H1 (cell line): Measurements from ENCODE around the gene ARHGAP26. TPM values are rescaled to one million over a fixed set of nuclear protein-coding genes. Genes with fewer than 3 reads are reported as not detected.

ENCODE experiments used
- CTCF ChIA-PET: fragments of 300-600 bp; sonication (Branson Sonifier 250); formaldehyde crosslinking; loops from one replicate; lab custom pipeline; 2021; ENCODE audit not compliant: partially characterized antibody; lab: Charles Lee
- POLR2A ChIA-PET: fragments of 300-600 bp; sonication (Branson Sonifier 250); formaldehyde crosslinking; loops from one replicate; lab custom pipeline; 2021; ENCODE audit warnings: inconsistent platforms; ENCODE audit not compliant: partially characterized antibody; lab: Charles Lee
- DNase-seq, 2 experiments: peaks; one replicate each; pipeline versions ENCODE4 v3.0.0 to v3.0.0-alpha.2; 2010 to 2022; ENCODE audit warnings: low spot score in 2 of 2, low read depth in 1 of 2, mixed read lengths in 1 of 2
- FAIRE-seq: peaks from 2 replicates; lab custom pipeline; 2011; peaks lifted over from hg19 to GRCh38; lab: Jason Lieb, UNC
- H2AFZ ChIP-seq: 2 replicates; pipeline ENCODE4 v1.8.1; 2012; ENCODE audit warnings: low read length, inconsistent platforms
- H2AK5ac ChIP-seq: 2 replicates; pipeline ENCODE4 v1.6.1; 2013; ENCODE audit warnings: low read depth, low read length
- H2BK120ac ChIP-seq: replicated peaks from 2 replicates; pipeline ENCODE3; 2013; ENCODE audit warnings: low read depth, low read length, inconsistent platforms
- H2BK12ac ChIP-seq: 2 replicates; pipeline ENCODE4 v1.6.1; 2013; ENCODE audit warnings: low read depth, low read length
- H2BK15ac ChIP-seq: 2 replicates; pipeline ENCODE4 v1.6.1; 2013; ENCODE audit warnings: low read length
- H2BK20ac ChIP-seq: 2 replicates; pipeline ENCODE4 v1.6.1; 2013; ENCODE audit warnings: low read length
- H2BK5ac ChIP-seq: 2 replicates; pipeline ENCODE4 v1.6.1; 2013; ENCODE audit warnings: low read depth, low read length
- H3K14ac ChIP-seq: 2 replicates; pipeline ENCODE4 v1.6.1; 2013; ENCODE audit warnings: inconsistent platforms; ENCODE audit not compliant: insufficient read length
- H3K18ac ChIP-seq: 2 replicates; pipeline ENCODE4 v1.6.1; 2013; ENCODE audit warnings: low read length; ENCODE audit errors: extremely low read depth
- H3K23ac ChIP-seq: 2 replicates; pipeline ENCODE4 v1.6.1; 2013; ENCODE audit warnings: inconsistent platforms; ENCODE audit not compliant: insufficient read length
- H3K23me2 ChIP-seq: 2 replicates; pipeline ENCODE4 v1.6.1; 2013; ENCODE audit warnings: low read depth, low read length
- H3K27ac ChIP-seq: 2 replicates; pipeline ENCODE4 v1.6.1; 2011; ENCODE audit warnings: low read depth, low read length, inconsistent platforms
- H3K27me3 ChIP-seq, 4 experiments: replicated peaks in 1 of 4; 1 replicate in 1 of 4; 2 replicates in 3 of 4; pipeline versions ENCODE4 v1.6.1 to v1.8.1; 2011 to 2013; ENCODE audit warnings: low read length in 3 of 4, mild to moderate bottlenecking in 3 of 4, inconsistent platforms in 2 of 4, mixed read lengths in 2 of 4, moderate library complexity in 1 of 4; ENCODE audit not compliant: control insufficient read depth in 3 of 4, insufficient read depth in 3 of 4; ENCODE audit errors: extremely low read depth in 1 of 4
- H3K36me3 ChIP-seq, 4 experiments: 2 replicates each; pipeline versions ENCODE4 v1.6.1 to v1.8.1; 2011 to 2013; ENCODE audit warnings: mild to moderate bottlenecking in 4 of 4, low read length in 3 of 4, moderate library complexity in 2 of 4, control low read depth in 1 of 4, inconsistent platforms in 1 of 4; ENCODE audit not compliant: insufficient read depth in 4 of 4, control insufficient read depth in 2 of 4
- H3K4ac ChIP-seq: replicated peaks from 2 replicates; pipeline ENCODE3; 2013; ENCODE audit warnings: low read length, low read depth, mixed read lengths, inconsistent platforms; ENCODE audit not compliant: insufficient read length
- H3K4me1 ChIP-seq, 4 experiments: replicated peaks in 1 of 4; 1 replicate in 1 of 4; 2 replicates in 3 of 4; pipeline versions ENCODE4 v1.6.1 to v1.8.1; 2011 to 2013; ENCODE audit warnings: low read length in 3 of 4, inconsistent platforms in 2 of 4, mixed read lengths in 1 of 4; ENCODE audit not compliant: insufficient read depth in 4 of 4, control insufficient read depth in 3 of 4
- H3K4me2 ChIP-seq, 2 experiments: 2 replicates each; pipeline versions ENCODE4 v1.6.1 to v1.8.1; 2011 to 2013; ENCODE audit warnings: low read depth in 2 of 2, low read length in 2 of 2, control low read depth in 1 of 2, inconsistent platforms in 1 of 2, mild to moderate bottlenecking in 1 of 2; ENCODE audit not compliant: insufficient read depth in 1 of 2
- H3K4me3 ChIP-seq, 4 experiments: fragments of 200-600, 300-600 bp in 1 of 4; sonication (generic), shearing (Covaris generic), sonication (Bioruptor Twin) in 1 of 4; 2 replicates each; pipeline versions ENCODE4 v1.5.1 to v1.8.1; 2011 to 2016; ENCODE audit warnings: low read length in 4 of 4, low read depth in 3 of 4, control low read depth in 2 of 4, inconsistent platforms in 2 of 4, mild to moderate bottlenecking in 2 of 4, mixed read lengths in 1 of 4, moderate library complexity in 1 of 4; ENCODE audit not compliant: insufficient read depth in 2 of 4; ENCODE audit errors: extremely low read depth in 1 of 4
- H3K56ac ChIP-seq: replicated peaks from 2 replicates; pipeline ENCODE3; 2013; ENCODE audit warnings: low read depth, mild to moderate bottlenecking, mixed read lengths, low read length, inconsistent platforms; ENCODE audit not compliant: insufficient read length
- H3K79me1 ChIP-seq: 2 replicates; pipeline ENCODE4 v1.6.1; 2013; ENCODE audit warnings: low read depth, low read length, control low read depth
- H3K79me2 ChIP-seq, 2 experiments: 2 replicates each; pipeline versions ENCODE4 v1.6.1 to v1.8.1; 2012 to 2013; ENCODE audit warnings: low read length in 2 of 2, mild to moderate bottlenecking in 2 of 2, inconsistent platforms in 1 of 2; ENCODE audit not compliant: insufficient read depth in 2 of 2, control insufficient read depth in 1 of 2
- H3K9ac ChIP-seq, 4 experiments: replicated peaks in 1 of 4; 1 replicate in 1 of 4; 2 replicates in 3 of 4; pipeline versions ENCODE4 v1.6.1 to v1.8.1; 2011 to 2013; ENCODE audit warnings: low read depth in 3 of 4, low read length in 3 of 4, control low read depth in 2 of 4, mild to moderate bottlenecking in 2 of 4, moderate library complexity in 2 of 4, inconsistent platforms in 1 of 4; ENCODE audit errors: extremely low read depth in 1 of 4
- H3K9me3 ChIP-seq, 2 experiments: 2 replicates each; pipeline versions ENCODE4 v1.6.1 to v1.8.1; 2012 to 2013; ENCODE audit warnings: mild to moderate bottlenecking in 2 of 2, moderate library complexity in 2 of 2, control low read depth in 1 of 2, inconsistent platforms in 1 of 2, low read depth in 1 of 2, low read length in 1 of 2, mixed read lengths in 1 of 2; ENCODE audit not compliant: insufficient read depth in 2 of 2
- H4K20me1 ChIP-seq, 2 experiments: replicated peaks in 1 of 2; 2 replicates each; pipeline versions ENCODE3 to v1.8.1; 2011 to 2013; ENCODE audit warnings: inconsistent platforms in 2 of 2, low read length in 2 of 2, mild to moderate bottlenecking in 1 of 2; ENCODE audit not compliant: insufficient read depth in 2 of 2, control insufficient read depth in 1 of 2
- H4K5ac ChIP-seq: 2 replicates; pipeline ENCODE4 v1.6.1; 2013; ENCODE audit warnings: low read length, low read depth, mixed read lengths, inconsistent platforms; ENCODE audit not compliant: insufficient read length
- H4K8ac ChIP-seq: 2 replicates; pipeline ENCODE4 v1.8.0; 2013; ENCODE audit warnings: mild to moderate bottlenecking, moderate library complexity, low read length, inconsistent platforms; ENCODE audit not compliant: insufficient read depth; ENCODE audit errors: extremely low read depth
- H4K91ac ChIP-seq: replicated peaks from 2 replicates; pipeline ENCODE3; 2013; ENCODE audit warnings: low read length, mixed read lengths, inconsistent platforms; ENCODE audit not compliant: insufficient read length
- KDM1A ChIP-seq: fragments of 200-600, 300-600 bp; sonication (generic); IDR thresholded peaks from 2 replicates; pipeline ENCODE4 v1.7.1; 2016; ENCODE audit warnings: mild to moderate bottlenecking, low read length, borderline replicate concordance
- SP1 ChIP-seq: IDR thresholded peaks from 2 replicates; pipeline ENCODE4 v1.6.1; 2011; ENCODE audit warnings: low read depth, low read length
- WGBS, 2 experiments: shearing (Covaris generic) in 1 of 2; methylation state at CpG; one replicate each; pipeline versions ENCODE4 v1.1.6 to v1.1.7; 2013 to 2015; ENCODE audit warnings: low lambda C conversion rate in 2 of 2, mixed read lengths in 2 of 2, inconsistent platforms in 1 of 2, low coverage in 1 of 2, missing lambda C conversion rate in 1 of 2; ENCODE audit not compliant: insufficient replicate concordance in 2 of 2, insufficient coverage in 1 of 2, insufficient read length in 1 of 2; ENCODE audit errors: extremely low coverage in 1 of 2, missing lambda C conversion rate in 1 of 2; 5-methylcytosine and 5-hydroxymethylcytosine counted together
- polyA plus RNA-seq, 7 experiments: library from polyadenylated mRNA; depleted of rRNA in 3 of 7; stranded (reverse) in 5 of 7; unstranded in 2 of 7; fragments of >200 nt in 5 of 7; fragments of 200-250 nt in 2 of 7; gene quantifications; 1 replicate in 5 of 7; 2 replicates in 1 of 7; 4 replicates in 1 of 7; pipeline versions ENCODE4 v1.2.1 to v1.2.3, GENCODE V29; 2011 to 2013; ENCODE audit warnings: missing spikeins in 2 of 7, mixed read lengths in 2 of 7
- total RNA-seq: library from RNA; stranded (reverse); fragmentation: NEBNext Ultra II Directional; extraction: Animal tissue kit (Norgen Biotek cat#: 25700); gene quantifications from 2 replicates; pipeline ENCODE4 v1.2.1, GENCODE V29; 2021

ARHGAP26 gene
- total and polyA plus RNA-seq, 2 of the 8 experiments (the other 6 are each of a cell fraction or from before 2014, with no cell fraction given), result 7.1 to 24.8 TPM

DNA sequence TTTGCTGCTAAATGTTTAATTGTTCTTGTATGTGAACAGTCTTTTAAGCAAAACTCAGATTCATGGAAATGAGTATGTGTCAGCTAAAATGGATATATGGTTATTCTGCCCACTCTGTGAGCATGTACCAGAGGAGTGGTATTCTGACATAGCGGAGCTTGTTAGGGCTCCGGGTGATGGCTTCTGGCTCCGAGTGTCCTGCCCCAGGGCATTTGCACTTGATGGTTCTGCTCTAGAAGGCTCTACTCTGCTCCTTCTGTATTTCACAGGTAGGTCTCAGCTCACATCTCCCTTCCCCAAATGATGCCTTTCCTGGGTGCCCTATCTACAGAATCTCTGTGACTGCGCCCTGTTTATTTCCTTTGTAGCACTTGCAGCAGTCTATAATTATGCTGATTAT, 113.3 kb downstream of the ARHGAP26 start:
- no peak overlapping the region for H3K4ac ChIP-seq
- H3K18ac ChIP-seq, result no peak overlapping the region
- H3K9ac ChIP-seq, result no peak overlapping the region
- H2BK15ac ChIP-seq, result no peak overlapping the region
- no peak overlapping the region for H4K91ac ChIP-seq
- no peaks in the 10 kb centered on the region for H3K36me3 ChIP-seq
- H3K4me1 ChIP-seq, result peaks cover 10 to 26% (median 15%) of the 10 kb centered on the region in 4 experiments
- no peak overlapping the region for H3K56ac ChIP-seq
- no peak overlapping the region for H3K4me3 ChIP-seq
- ChIA-PET CTCF (interaction anchor here (0.6 to 26.2 kb wide), 12 partner anchors 11 to 228 kb away, joined by 3 to 632 read pairs (median 8); partner anchors contain the start of gene ARHGAP26), POLR2A (no interaction called here)
- H2AFZ ChIP-seq, result no peak overlapping the region
- no peaks in the 10 kb centered on the region for H4K20me1 ChIP-seq
- no peaks in the 10 kb centered on the region for H3K23me2 ChIP-seq
- H3K27me3 ChIP-seq, result no peaks in the 10 kb centered on the region
- no peaks in the 10 kb centered on the region for H3K79me1 ChIP-seq
- no peak overlapping the region for H3K4me2 ChIP-seq
- FAIRE-seq, result no peak
- DNase-seq, result no peak
- no peaks in the 10 kb centered on the region for H3K9me3 ChIP-seq
- no peaks in the 10 kb centered on the region for H3K79me2 ChIP-seq
- no peak overlapping the region for H3K14ac ChIP-seq
- no peak overlapping the region for H4K5ac ChIP-seq
- no peak overlapping the region for H2BK5ac ChIP-seq
- 85% methylated on average over 4 of the region's 4 CpGs; no CpG with 5 or more reads in 1 of the 2 experiments for WGBS, 2 experiments
- no peak overlapping the region for H2BK12ac ChIP-seq
- H4K8ac ChIP-seq, result no peak overlapping the region
- no peak overlapping the region for H2BK120ac ChIP-seq
- TF ChIP-seq SP1, result no peak
- peak; percentile 53; the same call in 1 of the 2 replicates for TF ChIP-seq KDM1A
- H3K27ac ChIP-seq, result no peak overlapping the region
- H2BK20ac ChIP-seq, result no peak overlapping the region
- no peak overlapping the region for H2AK5ac ChIP-seq
- H3K23ac ChIP-seq, result no peak overlapping the region
